Stimulated activated CD4-positive, alpha-beta T cell treated with anti-CD3 and anti-CD28 coated beads, TNF-alpha, amount 100 ng/mL, for 1 hour (primary cell): ENCODE results near the gene ATP8B1.
"Not testable (repeated sequence)": the region's sequence is repeated elsewhere in the genome, so short reads cannot be mapped to it uniquely, and the experiment has no call there.

Experiments
- DNase-seq, 3 donors: peaks; one replicate each; pipeline ENCODE4 v3.0.0-alpha.2; 2020; ENCODE audit warnings: low read depth in 3 of 3, low spot score in 1 of 3

ATP8B1 gene

DNA sequence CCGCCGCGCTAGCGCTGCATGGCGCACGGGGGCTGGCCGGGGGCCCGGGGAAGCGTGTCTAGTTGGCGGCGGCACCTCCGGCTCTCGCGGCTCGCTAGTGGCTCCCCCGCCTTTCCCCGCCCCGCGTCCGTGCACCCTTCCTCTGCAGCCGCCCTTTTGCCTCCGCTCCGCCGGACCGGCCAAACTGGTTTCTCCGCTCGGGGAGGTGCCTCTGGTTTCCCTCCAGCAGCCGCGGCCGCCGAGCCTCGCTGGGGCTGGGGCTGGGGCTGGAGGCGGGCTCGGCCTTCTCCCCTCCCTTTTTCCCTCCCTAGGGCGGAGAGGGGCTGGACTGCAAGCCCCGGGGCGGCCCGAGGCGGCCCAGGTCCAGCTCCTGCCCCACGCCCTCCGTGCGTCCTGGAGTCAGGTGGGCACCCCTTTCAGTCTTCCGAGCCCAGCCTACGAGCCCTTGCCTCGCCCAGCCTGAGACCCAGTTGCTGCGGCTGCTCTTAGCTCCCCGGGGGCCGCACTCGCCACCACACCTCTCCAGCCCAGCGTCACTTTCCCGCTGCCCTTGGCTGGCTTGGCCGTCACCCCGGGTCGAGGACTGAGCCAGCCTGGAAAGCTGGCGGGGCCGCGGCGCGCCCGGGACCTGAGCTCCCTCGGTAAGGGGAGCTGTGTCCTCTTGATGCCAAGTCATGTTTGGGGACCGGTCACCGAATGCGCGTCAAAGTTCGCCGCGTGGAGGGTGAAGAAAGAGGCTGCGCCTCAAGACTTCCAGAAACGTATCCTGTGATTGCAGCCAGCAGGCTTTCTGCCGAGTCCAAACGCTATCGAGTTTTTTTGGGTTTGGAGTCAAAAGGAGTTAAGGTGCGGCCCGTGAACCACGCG lies at the start of gene ATP8B1:
Gene ATP8B1, minus strand, starts transcription at position 213 of the 867 bp plus-strand sequence. CDS start 71,508 bp downstream, outside the sequence.
- no peak for DNase-seq

DNA sequence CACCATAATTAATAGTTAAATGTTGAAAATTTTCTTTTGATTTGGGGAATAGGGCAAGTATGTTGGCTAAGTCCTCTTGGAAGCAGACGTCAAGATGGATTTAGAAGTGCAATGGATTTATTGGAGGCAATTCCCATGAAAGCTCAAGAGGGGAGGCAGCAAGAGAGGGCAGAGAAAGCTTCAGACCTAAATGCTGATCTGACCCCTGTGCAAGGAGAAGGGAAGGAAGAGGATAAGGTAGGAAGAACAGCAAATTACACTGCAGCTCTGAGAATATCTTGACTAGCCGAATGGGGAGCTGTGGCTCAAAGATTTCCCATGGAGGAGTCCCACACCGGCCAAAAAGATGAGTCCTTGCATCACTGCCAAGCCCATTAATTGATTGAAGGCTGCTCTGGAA lies 46.9 kb upstream of the ATP8B1 start:
- no peak for DNase-seq

DNA sequence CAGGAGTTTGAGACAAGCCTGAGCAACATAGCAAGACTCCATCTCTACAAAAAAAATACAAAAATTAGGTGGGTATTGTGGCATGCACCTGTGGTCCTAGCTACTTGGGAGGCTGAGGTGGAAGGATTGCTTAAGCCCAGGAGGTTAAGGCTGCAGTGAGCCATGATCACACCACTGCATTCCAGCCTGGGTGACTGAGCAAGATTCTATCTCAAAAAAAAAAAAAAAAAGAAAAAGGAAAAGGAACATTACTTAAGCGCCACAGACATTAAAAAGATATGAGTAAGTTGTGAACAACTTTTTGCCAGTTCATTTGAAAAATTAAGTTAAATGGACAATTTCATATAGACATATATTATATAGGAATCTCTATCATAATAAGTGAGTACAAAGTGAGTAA lies 45.3 kb upstream of the ATP8B1 start:
- not testable (repeated sequence) for DNase-seq

DNA sequence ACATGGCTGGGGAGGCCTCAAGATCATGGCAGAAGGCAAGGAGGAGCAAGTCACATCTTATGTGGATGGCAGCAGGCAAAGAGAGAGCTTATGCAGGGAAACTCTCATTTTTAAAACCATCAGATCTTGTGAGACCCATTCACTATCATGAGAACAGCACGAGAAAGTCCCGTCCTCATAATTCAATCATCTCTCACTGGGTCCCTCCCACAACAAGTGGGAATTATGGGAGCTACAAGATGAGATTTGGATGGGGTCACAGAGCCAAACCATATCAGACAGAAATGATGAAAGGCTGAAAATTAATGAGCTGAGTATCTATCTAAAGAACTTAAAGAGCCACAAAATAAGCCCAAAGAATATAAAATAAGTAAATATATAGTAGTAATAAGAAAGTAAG lies 44.3 kb upstream of the ATP8B1 start:
- not testable (repeated sequence) for DNase-seq

DNA sequence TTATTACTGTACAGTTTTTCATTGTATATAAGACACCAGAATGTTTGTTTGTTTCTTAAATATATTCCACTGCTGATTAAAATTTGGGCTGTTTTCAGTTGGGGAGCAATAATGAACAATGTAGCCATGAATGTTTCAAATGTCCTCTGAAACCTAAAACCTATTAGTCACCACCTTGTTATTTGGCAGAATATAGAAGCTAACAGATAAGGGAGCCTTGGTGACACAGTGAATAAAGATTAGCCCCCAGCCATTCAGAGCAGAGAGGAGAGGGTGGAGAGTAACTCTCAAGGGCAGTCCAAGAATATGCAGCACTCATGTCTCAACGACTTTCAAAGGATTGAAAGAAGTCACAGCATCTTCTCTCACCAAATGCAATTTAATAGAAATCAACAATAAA lies 43.1 kb upstream of the ATP8B1 start:
- DNase-seq = no peak

DNA sequence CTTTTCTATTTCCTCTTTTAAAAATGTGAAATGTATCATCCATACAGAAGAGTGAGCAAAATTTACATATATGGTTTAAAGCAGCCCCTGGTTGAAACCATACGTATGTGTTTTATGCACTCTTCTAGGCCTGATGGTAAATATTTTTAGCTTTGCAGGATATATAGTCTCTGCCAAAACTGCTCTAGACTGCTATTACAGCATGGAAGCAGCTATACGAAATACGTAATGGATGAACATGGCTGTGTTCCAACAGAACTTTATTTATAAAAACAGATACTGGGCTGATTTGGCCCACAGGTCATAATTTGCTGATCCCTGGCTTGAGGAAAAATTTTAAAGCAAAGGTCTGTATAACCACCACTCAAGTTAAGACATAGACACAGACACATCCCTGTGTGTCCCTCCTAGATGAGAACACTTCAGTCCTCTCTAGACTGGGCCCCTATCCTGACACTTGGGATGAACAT lies 42.5 kb upstream of the ATP8B1 start:
- no peak for DNase-seq

DNA sequence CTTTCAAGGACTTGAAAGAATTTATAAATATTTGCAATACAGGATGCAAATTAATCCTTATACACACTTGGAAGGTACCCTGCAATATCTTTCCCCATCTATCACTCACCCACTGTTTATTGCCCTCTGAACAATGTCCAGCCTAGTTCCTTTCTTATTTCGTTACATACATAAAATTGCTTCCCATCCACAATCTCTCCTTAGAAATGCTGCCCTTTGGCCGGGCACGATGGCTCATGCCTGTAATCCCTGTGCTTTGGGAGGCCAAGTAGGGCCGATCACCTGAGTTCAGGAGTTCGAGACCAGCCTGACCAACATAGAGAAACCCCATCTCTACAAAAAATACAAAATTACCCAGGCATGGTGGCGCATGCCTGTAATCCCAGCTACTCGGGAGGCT lies 41.2 kb upstream of the ATP8B1 start:
- DNase-seq = no peak

DNA sequence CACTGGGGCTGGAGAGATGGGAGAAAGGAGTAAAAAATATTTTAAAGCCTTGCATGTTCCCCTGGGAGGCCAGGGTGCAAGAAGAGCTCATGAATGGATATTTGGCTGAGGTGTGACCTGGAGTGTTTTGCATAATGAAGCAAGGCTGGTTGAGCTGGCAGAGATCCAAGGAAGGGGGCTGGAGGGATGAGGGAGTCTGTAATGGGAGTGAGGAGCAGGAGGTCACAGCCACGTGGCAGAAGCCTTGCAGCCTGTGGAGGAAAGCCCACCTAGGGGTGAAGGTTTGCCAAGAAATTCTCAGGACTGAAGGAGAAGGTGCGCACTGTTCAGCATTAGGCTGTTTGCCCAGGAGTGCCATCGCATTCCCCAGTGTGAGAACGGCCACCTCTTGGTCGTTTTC lies 40.3 kb upstream of the ATP8B1 start:
- DNase-seq = no peak

DNA sequence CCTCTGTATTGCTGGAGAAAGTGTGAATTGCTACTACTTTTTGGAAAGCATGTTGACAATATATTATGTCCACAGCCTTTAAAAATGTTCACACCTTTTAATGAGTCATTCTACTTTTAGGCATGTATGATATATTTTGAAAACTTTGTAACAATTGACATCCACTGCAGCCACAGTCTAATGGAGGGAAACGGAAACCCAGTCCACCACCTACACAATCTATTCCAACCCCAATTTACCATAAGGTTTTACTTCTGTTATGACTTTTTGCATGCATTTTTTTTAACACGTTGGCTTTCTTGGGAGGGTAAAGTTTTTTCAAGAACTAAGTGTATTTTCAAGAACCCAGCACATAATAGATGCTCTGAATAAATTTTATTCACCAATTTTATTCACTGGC lies 38.5 kb upstream of the ATP8B1 start:
- DNase-seq = no peak

DNA sequence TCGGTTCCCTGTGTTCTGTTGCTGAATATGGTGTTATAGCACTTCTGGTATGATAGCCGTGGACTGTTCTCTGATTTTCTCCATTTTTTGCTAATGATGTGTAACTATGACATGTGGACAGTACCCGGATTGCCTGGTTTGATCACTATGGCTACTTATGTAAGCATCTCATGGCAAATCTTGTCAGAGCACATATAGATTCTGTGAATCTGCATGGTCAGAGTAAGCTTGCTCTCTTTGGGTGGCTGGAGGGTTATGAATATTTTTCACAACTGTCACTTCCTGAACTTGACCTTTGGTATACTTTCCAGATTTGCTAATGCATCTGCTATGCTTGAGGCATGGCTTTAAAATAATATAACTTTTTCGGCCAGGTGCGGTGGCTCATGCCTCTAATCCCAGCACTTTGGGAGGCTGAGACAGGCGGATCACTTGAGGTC lies 36.8 kb upstream of the ATP8B1 start:
- no peak for DNase-seq

DNA sequence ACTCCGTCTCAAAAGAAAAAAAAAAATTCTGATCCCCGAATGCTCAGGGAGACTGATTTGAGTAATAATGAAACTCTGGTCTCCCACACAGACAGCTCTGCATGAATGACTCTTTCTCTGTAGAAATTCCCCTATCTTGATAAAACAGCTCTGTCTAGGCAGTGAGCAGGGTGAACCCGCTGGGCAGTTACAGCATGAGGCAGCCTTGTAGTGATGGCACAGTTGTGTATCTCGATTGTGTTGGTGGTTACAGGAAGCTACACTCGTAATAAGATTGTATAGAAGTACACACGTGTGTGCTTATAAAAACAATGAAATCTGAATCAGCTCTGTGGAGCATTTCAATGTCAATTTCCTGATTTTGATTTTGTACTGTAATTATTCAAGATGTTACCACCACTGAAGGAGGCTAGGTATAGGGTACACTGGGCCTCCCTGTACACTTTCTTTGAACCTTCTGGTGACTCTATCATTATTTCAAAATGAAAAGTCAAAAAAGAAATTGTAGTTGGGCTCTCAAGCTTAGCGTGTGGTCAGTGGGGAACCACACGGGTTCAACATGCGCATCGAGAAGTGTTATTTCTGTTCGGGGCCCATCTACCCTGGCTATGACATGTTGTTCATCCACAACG lies 34.9 kb upstream of the ATP8B1 start:
- no peak for DNase-seq

DNA sequence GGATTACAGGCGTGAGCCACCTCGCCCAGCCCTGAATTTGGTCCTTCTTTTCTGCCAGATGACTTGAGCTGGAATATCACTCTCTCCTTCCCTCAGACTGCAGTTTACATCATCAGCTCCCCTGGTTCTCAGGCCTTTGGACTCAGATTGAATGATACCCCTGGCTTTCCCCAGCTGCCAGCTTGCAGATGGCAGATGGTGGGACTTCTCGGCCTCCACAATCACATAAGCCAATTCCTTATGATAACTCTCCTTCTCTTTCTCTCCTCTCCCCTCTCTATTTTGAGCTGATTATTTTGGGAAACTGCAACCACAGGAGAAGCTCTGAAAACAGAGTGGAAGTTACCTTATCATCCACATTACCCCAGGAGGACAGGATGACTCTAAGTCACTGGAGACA lies 33.4 kb upstream of the ATP8B1 start:
- no peak for DNase-seq

DNA sequence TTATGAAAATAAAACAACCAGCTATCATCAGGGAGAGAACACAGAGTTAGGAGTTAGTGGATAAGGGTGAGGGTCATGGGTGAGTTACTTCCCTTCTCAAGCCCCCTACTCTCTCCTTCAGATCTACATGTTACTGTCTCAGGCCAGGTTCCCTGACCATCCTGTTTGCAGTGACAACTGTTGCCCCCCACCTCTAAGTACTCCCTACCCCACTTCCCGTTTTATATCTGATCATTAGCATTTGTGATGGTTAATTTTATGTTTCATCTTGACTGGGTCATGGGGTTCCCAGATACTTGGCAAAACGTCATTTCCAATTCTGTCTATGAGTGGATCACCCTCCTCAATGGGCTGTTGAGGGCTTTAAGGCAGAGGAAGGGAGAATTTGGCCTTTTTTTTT lies 32.8 kb upstream of the ATP8B1 start:
- no peak for DNase-seq

DNA sequence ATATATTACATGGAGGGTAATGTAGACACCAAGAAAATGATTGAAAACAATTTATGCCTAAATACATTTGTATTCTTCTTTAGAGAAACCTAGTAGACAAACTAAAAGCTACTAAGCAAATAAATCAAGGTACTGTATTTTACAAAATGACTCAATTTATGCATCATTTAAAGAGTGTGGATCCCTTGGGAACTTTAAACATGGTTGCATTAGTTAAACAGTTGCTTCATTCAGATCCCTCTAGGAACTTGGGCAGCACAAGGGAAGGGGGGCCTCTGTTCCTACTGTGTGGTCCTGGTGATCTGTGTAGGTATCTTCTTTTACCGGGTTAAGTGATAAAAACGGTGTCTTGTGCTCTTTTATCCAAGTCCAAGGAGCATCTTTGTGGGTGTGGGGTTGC lies 31.5 kb upstream of the ATP8B1 start:
- no peak for DNase-seq

DNA sequence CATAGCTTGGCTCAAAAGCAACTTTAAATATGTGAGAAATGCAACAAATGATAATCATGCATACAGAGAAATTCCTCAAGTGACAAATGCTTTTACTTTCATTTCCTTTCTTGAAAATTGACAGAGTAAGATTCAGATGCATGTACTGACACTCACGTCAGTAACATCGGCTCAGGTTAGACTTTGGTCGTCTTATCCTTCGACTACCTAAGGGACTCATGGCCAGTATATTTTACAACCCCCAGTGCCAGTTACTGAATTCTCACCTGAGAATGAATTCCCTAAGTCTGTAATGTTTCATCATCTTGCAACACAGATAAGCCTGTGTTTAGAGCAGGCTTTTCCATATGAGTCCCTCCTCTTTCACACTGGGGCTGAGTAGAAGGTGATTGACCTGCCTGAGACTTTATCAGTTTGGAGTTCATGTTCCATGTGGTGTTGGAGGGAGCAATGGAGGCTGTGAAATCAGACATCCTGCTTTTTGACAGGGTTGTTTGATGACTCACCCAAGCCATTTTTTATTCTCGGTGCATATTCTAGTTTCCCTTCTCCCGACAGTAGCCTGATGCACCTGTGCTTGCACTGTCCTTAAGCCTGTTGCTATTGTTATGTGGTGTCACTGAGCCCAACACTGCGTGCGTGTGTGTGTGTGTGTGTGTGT lies 30.5 kb upstream of the ATP8B1 start:
- DNase-seq = no peak

DNA sequence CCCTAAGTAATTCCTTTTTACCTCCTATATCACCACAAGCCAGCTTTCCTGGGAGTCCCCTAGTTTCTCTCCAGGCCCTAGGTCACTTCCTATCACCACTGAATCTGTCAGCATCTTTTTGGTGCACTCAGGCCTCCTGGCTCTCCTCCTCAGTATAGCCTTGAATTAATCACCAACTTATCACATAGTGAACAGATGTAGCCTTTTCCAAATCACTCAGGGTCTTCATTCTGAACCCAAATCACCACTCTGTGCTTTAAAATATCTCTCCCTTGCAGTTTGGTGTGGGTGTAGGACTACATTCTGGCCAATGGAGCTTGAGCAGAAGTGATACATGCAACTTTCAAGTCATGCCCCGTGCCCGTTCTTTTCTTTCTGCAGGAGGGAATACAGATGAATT lies 29.6 kb upstream of the ATP8B1 start:
- DNase-seq = no peak

DNA sequence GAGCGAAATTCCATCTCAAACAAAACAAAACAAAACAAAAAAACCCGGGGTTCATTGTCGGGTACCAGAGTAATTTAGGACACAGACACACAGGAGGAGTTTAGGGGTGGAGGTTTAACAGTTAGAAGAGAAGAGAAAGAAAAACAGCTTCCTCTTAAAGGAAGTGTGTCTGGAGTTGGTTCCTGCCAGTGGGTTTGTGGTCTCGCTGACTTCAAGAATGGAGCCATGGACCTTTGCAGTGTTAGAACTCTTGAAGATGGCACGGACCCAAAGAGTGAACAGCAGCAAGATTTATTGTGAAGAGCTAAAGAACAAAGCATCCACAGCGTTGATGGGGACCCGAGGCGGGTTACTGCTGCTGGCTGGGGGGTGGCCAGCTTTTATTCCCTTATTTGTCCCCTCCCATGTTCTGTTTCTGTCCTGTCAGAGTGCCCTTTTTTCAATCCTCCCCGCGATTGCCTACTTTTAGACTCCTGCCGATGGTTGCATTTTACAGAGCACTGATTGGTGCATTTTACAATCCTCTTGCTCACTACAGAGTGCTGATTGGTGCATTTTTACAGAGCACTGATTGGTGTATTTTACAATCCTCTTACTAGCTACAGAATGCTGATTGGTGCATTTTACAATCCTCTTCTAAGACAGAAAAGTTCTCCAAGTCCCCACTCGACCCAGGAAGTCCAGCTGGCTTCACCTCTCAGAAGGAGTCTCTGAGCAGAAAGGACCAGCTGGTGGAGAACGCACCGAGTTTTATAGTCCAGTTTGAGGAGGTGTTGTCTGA lies 28.7 kb upstream of the ATP8B1 start:
- DNase-seq = no peak

DNA sequence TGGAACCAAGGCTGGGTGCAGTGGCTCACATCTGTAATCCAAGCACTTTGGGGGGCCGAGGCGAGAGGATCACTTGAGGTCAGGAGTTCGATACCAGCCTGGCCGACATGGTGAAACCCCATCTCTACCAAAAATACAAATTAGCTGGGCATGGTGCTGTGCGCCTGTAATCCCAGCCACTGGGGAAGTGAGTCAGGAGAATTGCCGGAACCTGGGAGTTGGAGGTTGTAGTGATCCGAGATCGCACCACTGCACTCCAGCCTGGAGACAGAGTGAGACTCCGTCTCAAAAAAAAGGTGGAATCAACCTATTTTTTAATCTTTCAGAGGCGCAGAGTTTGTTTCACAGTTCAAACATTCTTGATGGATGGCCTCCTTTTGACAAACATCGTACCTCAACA lies 24.5 kb upstream of the ATP8B1 start:
- no peak for DNase-seq

DNA sequence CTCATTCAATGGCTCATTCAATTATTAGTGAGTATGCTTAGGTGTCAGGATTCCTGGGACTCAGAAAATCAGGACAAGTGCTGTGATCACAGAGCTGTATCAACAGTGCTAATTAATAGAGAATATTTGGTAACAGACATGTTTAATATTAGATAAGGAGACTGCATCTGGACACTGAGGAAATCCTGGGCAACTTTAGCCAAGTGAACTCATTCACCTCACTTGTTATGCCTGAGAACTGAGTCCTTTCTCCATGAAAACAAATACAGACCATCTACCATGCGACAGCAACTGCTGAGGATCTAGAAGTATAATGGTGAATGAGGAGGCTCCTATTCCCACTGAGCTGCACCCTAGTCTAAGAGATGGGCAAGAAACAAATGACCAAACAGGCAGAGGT lies 23.1 kb upstream of the ATP8B1 start:
- DNase-seq = no peak

DNA sequence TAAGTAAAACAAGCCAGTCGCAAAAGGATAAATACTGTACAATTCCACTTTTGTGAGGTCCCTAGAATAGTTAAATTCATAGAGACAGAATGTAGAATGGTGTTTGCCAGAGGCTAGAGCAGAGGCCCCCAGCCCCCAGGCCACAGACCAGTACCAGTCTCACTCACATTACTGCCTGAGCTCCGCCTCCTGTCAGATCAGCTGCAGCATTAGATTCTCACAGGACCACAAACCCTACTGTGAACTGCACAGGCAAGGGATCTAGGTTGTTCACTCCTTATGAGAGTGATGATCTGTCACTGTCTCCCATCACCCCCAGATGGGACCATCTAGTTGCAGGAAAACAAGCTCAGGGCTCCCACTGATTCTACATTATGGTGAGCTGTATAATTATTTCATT lies 17.5 kb upstream of the ATP8B1 start:
- not testable (repeated sequence) for DNase-seq
